GM10266 (cell line): Measurements from ENCODE around the gene ZNF143.

Experiments used
- DNase-seq: peaks from one replicate; pipeline ENCODE4 v3.0.0; 2012; ENCODE audit errors: extremely low spot score
- TF ChIP-seq, protein P1 (sequence below): IDR thresholded peaks from 2 replicates; pipeline ENCODE4 v1.5.1; 2012; ENCODE audit warnings: mild to moderate bottlenecking, low read depth; ENCODE audit not compliant: control insufficient read depth, insufficient read depth; ENCODE audit errors: missing control alignments

The ZNF143 gene

GRCh38 chr11:9518835-9519410 is 58.1 kb downstream of the ZNF143 start:
- DNase-seq = no peak
- TF ChIP-seq, protein P1, sequence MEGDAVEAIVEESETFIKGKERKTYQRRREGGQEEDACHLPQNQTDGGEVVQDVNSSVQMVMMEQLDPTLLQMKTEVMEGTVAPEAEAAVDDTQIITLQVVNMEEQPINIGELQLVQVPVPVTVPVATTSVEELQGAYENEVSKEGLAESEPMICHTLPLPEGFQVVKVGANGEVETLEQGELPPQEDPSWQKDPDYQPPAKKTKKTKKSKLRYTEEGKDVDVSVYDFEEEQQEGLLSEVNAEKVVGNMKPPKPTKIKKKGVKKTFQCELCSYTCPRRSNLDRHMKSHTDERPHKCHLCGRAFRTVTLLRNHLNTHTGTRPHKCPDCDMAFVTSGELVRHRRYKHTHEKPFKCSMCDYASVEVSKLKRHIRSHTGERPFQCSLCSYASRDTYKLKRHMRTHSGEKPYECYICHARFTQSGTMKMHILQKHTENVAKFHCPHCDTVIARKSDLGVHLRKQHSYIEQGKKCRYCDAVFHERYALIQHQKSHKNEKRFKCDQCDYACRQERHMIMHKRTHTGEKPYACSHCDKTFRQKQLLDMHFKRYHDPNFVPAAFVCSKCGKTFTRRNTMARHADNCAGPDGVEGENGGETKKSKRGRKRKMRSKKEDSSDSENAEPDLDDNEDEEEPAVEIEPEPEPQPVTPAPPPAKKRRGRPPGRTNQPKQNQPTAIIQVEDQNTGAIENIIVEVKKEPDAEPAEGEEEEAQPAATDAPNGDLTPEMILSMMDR = no peak

DNA sequence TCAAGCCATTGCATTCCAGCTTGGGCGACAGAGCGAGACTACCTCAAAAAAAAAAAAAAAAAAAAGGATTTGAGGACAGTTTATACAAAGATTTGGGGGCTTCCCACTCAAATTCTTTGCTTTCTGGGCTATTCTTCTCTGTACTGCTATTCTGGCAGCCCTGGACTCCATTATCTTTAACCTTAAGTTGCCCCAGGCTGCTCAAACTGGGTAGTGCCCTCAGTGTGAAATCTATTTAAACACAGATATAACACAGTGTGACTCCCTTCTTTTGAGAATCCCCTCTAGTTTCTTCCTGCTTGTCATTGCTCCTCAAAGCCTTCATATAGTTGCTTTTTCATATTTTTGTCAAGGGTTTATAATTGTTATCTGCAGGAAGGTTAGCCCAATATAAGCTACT is 63.2 kb downstream of the ZNF143 start:
- DNase-seq = no peak
- TF ChIP-seq, protein P1 = no peak

DNA sequence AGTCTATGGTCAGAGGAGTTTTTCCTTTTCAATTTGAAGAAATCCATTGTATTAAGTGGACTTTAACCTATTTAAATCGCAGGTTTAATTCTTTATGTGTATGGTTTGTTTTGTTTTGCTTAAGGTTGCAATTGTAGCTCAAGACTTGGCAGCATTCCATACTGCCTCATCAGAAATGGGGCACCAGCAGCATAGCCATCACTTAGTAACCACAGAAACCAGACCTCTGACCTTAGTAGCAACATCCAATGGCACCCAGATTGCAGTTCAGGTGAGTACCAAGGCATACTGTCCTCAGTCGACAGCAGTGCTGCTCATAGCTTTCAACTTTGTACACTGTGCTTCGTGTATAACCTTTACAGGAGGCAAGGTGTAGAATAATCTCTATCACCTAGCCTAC is 64.3 kb downstream of the ZNF143 start:
- no peak for DNase-seq
- TF ChIP-seq, protein P1 = no peak

- no peak for DNase-seq
- TF ChIP-seq, protein P1 = no peak
These were observed 66.8 kb downstream of the ZNF143 start for GRCh38 chr11:9527481-9528135.

DNA sequence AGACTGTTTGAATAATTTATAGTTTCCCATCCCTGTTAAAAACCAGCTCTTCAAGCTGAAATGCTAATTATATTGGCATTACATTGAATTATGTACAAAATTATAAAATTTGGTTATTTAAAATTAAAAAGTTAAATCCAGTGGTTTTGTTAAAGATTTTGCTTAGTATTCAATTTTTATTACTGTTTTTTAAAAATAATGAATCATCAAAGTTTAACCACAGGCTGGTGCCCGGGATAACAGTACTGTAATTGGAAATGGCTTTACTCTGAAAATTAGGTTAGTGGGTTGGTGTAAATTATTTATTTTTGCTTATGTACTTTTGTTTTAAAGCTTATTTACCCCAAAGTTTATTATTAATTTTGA is 67.3 kb downstream of the ZNF143 start:
- DNase-seq = no peak
- TF ChIP-seq, protein P1 = no peak

DNA sequence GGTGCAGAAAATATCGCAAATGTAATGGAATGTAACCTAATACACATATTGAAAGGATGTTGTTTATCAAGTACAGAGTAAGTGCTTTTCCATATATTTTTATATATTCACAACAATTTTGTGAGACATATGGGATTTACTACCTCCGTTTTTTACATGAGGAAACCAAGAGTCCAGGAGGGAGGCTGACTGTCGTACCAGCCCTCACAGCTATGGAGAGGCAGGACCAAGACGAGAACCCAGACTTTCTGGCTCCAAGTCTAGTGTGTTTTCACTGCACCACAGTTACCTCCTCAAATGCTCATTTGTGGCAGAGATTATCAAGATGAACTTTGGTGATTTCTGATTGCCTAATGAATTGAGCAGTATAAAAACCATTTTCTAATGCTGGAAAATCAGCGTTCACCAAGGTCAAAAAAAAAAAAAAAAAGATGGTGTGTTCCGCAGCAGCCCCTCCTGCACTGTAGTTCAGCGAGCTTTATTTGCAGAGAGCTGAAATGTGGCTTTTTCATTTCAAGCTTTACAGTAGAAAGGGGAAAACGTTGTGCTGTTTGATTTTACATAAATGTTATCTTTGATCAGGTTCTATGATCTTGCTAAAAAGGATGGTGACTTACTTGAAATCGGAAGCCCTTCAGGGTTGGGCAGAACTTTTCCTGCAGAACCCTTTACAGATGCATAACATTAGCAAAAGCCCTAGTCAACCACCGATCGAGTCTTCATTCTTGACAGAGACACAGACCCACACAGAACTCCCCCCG is 67.9 kb downstream of the ZNF143 start:
- DNase-seq = no peak
- TF ChIP-seq, protein P1 = no peak

- DNase-seq = no peak
- TF ChIP-seq, protein P1 = no peak
These were observed 68.5 kb downstream of the ZNF143 start for GRCh38 chr11:9529334-9529650.
